GM06990 (cell line): ENCODE results near the gene ERCC6L.
"Not testable (repeated sequence)": the region's sequence is repeated elsewhere in the genome, so short reads cannot be mapped to it uniquely, and the experiment has no call there.

Experiments
- DNase-seq: peaks from one replicate; pipeline ENCODE4 v3.0.0-alpha.2; 2011; ENCODE audit not compliant: insufficient read length; ENCODE audit errors: extremely low read depth
- H3K27me3 ChIP-seq: replicated peaks from 2 replicates; pipeline ENCODE4 v1.6.0; 2011; ENCODE audit warnings: low read length; ENCODE audit not compliant: control insufficient read depth, insufficient read depth
- H3K36me3 ChIP-seq: 2 replicates; pipeline ENCODE4 v1.5.1; 2011; ENCODE audit warnings: low read length; ENCODE audit not compliant: control insufficient read depth, insufficient read depth
- H3K4me3 ChIP-seq: replicated peaks from 2 replicates; pipeline ENCODE4 v1.5.1; 2011; ENCODE audit warnings: low read depth, mild to moderate bottlenecking, control low read depth, low read length
- CTCF ChIP-seq: IDR thresholded peaks from 2 replicates; pipeline ENCODE4 v1.5.1; 2011; ENCODE audit warnings: low read length, control low read depth, mild to moderate bottlenecking, inconsistent platforms; ENCODE audit not compliant: insufficient read depth, poor library complexity, severe bottlenecking

Gene ERCC6L

DNA sequence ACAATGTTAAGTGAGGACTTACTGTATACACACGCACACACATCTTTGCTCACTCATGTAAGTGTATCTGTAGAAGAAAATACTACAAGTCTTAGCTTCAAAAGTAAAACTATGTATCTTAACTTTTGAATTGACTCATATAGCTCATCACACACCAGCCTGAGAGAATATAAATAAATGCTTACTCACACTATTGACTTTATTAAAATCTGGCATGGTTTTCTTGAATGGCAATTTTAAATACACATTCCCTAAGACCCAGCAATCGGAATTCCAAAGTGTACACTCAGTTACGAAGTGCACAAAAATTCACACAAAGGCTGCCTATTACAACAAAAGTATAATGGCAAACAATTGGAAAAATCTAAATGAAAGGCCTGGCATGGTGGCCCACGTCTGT, 2.0 kb downstream of the ERCC6L start:
- no peak for TF ChIP-seq CTCF

GRCh38 chrX:72230290-72230689, 8.5 kb downstream of the ERCC6L start:
- no peak for DNase-seq
- Histone ChIP-seq H3K4me3 (no peak overlapping the region), H3K36me3 (no peaks in the 10 kb centered on the region), H3K27me3 (no peaks in the 10 kb centered on the region)
- no peak for TF ChIP-seq CTCF

More for the DNA sequence above, 2.0 kb downstream of the ERCC6L start:
- Histone ChIP-seq H3K27me3 (no peaks in the 10 kb centered on the region), H3K36me3 (no peaks in the 10 kb centered on the region), H3K4me3 (no peak overlapping the region)
- no peak for DNase-seq

DNA sequence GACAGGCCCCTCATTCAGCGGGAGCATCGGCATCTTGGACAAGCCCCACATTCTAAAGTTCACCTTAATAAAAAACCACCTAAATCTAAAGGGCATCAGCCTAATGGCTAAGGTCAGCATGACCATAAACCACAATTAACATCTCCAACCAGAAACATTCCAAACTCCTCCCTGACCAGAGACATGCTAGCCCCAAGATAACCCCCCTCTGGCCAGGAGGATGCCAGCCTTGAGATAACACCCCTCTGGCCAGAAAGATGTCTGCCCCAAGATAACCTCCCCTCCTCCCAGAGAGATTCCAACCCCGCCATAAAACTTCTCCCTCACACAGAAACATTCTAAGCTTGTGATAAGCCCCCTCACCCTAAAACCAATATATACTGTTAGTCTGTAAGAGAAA, 18.5 kb downstream of the ERCC6L start:
- not testable (repeated sequence) for DNase-seq, H3K4me3 ChIP-seq, H3K36me3 ChIP-seq, H3K27me3 ChIP-seq

DNA sequence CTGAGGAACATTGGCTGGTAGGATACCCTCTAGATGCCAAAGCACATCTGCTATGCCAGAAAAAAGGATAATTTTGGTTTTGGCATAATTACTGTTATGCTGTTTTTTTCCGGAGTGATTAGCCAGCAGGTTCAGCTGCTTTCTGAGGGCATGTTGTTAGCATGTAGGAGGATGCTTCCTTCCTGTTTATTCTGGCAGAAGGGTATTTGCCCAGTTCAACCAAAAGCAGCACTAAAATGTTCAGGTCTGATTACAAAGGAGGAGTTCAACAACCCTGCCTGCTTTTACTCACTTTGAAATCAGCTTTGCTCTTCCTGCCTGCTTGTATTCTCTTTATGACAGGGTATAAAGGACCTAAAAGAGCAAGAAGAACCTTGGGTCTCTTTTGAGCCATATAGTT, 21.9 kb downstream of the ERCC6L start:
- no peak for TF ChIP-seq CTCF
- H3K36me3 ChIP-seq = no peaks in the 10 kb centered on the region
- no peak for DNase-seq
- no peaks in the 10 kb centered on the region for H3K27me3 ChIP-seq
- H3K4me3 ChIP-seq = no peak overlapping the region

DNA sequence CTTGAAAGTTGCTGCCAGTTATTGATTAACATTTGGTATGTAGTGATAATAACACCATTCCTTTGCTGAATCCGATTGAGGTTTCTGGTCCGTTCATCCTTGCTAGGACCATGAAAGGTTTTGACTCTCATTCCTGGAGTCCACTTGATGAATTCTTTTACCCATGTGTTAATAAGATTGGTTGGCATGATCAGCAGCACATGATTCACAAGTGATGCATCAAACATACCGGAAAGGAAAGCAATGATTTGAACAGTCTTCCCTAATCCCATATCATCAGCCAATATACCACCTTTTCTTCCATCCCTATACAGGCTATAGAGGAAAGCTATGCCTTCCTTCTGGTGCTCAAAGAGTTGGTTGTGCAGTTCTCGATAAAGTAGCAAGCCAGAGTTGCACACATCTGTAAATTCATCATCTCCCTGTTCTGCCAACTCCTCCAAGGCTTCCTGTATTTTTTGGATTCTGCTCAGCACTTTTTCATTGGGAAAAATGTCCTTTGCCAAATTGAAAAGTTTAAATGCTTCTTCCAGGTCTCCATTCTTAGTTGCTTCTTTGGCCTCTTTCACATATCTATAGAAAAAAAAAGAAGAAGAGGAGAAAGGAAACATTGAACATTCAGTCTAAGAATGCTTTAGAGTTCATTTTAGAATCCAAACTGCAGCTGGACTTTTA, 30.6 kb downstream of the ERCC6L start:
- Histone ChIP-seq H3K27me3 (no peaks in the 10 kb centered on the region), H3K4me3 (no peak overlapping the region), H3K36me3 (no peaks in the 10 kb centered on the region)
- no peak for TF ChIP-seq CTCF
- no peak for DNase-seq

DNA sequence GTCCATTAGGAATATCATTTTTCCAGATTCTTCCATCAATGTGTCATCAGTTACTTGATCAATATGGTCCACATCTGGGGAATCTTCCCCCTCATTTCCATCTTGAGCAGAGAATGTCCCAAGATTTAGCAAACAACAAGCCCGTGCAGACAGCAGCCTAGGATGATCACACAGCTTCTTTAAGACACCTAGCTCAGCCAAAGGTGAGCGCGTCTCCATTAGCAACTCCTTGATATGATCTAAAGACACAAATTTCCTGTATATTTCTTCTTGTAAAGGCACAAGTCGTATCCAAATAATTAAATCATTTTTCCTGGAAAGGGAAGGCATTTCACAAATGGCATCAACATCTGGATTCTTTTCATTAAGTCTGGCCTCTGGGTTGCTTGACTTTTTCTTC, 31.5 kb downstream of the ERCC6L start:
- no peak overlapping the region for H3K4me3 ChIP-seq
- no peaks in the 10 kb centered on the region for H3K27me3 ChIP-seq
- DNase-seq = no peak
- no peak for TF ChIP-seq CTCF
- H3K36me3 ChIP-seq = no peaks in the 10 kb centered on the region
